Spleen (tissue), 7 donors: ENCODE data around the gene ABCA1.

Experiments
- POLR2A ChIP-seq, 3 donors: fragments of 450-650 bp; IDR thresholded peaks; one replicate each; pipeline ENCODE4 v1.5.1; 2017; ENCODE audit warnings: antibody characterized with exemption in 3 of 3, mild to moderate bottlenecking in 1 of 3
- TF ChIP-seq, protein P1 (sequence below), 11 experiments: fragments of 200-600 bp in 7 of 11; fragments of 450-650 bp in 4 of 11; sonication (generic) in 4 of 11; IDR thresholded peaks in 8 of 11; conservative IDR thresholded peaks in 3 of 11; 1 replicate in 7 of 11; 2 replicates in 4 of 11; pipeline versions ENCODE4 v1.4.0 to v1.8.0; 2016 to 2021; ENCODE audit warnings: antibody characterized with exemption in 11 of 11, inconsistent platforms in 4 of 11, mild to moderate bottlenecking in 1 of 11
- donor health status: DM: no; HTN: no; CAD: no; lungs with moderate emphysema.
- donor health status: DM: no; HTN: no; CAD: no.
- donor health status: DM: no; HTN: no; CAD: no.

GRCh38 chr9:104941597-104941996 is 13.6 kb upstream of the ABCA1 start:
- TF ChIP-seq, protein P1, sequence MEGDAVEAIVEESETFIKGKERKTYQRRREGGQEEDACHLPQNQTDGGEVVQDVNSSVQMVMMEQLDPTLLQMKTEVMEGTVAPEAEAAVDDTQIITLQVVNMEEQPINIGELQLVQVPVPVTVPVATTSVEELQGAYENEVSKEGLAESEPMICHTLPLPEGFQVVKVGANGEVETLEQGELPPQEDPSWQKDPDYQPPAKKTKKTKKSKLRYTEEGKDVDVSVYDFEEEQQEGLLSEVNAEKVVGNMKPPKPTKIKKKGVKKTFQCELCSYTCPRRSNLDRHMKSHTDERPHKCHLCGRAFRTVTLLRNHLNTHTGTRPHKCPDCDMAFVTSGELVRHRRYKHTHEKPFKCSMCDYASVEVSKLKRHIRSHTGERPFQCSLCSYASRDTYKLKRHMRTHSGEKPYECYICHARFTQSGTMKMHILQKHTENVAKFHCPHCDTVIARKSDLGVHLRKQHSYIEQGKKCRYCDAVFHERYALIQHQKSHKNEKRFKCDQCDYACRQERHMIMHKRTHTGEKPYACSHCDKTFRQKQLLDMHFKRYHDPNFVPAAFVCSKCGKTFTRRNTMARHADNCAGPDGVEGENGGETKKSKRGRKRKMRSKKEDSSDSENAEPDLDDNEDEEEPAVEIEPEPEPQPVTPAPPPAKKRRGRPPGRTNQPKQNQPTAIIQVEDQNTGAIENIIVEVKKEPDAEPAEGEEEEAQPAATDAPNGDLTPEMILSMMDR (IDR thresholded peaks at IDR 0.05 in 8 of 11, conservative IDR thresholded peaks at IDR 0.05 in 3 of 11) = no peak
- no peak for TF ChIP-seq POLR2A (IDR thresholded peaks at IDR 0.05)
